Keratinocyte (primary cell): Measurements from ENCODE around the gene SLC25A13. TPM values are rescaled to one million over a fixed set of nuclear protein-coding genes. Genes with fewer than 3 reads are reported as not detected.

Experiments used
- DNase-seq: peaks from one replicate; pipeline ENCODE4 v3.0.0-alpha.2; 2011; ENCODE audit warnings: low read depth, missing footprints, low spot score
- FAIRE-seq: peaks from 2 replicates; lab custom pipeline; 2011; peaks lifted over from hg19 to GRCh38; lab: Jason Lieb, UNC
- H2AFZ ChIP-seq: 2 replicates; pipeline ENCODE4 v1.6.0; 2012; ENCODE audit warnings: low read length, control low read depth, inconsistent platforms; ENCODE audit not compliant: control insufficient read depth
- H3K27ac ChIP-seq: 2 replicates; pipeline ENCODE4 v1.5.1; 2011; ENCODE audit warnings: low read length; ENCODE audit not compliant: control insufficient read depth, insufficient read depth
- H3K27me3 ChIP-seq: 3 replicates; pipeline ENCODE4 v1.6.0; 2011; ENCODE audit warnings: low read length; ENCODE audit not compliant: control insufficient read depth, insufficient read depth; ENCODE audit errors: extremely low read depth
- H3K36me3 ChIP-seq, 2 experiments: 2 replicates in 1 of 2; 3 replicates in 1 of 2; pipeline ENCODE4 v1.5.1; 2011; ENCODE audit warnings: low read length in 2 of 2, mild to moderate bottlenecking in 1 of 2; ENCODE audit not compliant: control insufficient read depth in 2 of 2, insufficient read depth in 2 of 2; ENCODE audit errors: extremely low read depth in 1 of 2
- H3K4me1 ChIP-seq: 3 replicates; pipeline ENCODE4 v1.5.1; 2011; ENCODE audit warnings: low read length; ENCODE audit not compliant: control insufficient read depth, insufficient read depth; ENCODE audit errors: extremely low read depth
- H3K4me2 ChIP-seq: 3 replicates; pipeline ENCODE4 v1.6.0; 2011; ENCODE audit warnings: low read depth, low read length; ENCODE audit not compliant: control insufficient read depth, insufficient read depth; ENCODE audit errors: extremely low read depth
- H3K4me3 ChIP-seq, 3 experiments: fragments of 200-600 bp in 1 of 3; sonication (generic) in 1 of 3; 2 replicates in 2 of 3; 3 replicates in 1 of 3; pipeline ENCODE4 v1.5.1; 2011 to 2016; ENCODE audit warnings: low read length in 3 of 3, mild to moderate bottlenecking in 3 of 3, control low read depth in 2 of 3, inconsistent platforms in 1 of 3, low read depth in 1 of 3, mixed read lengths in 1 of 3, mixed run types in 1 of 3, moderate library complexity in 1 of 3; ENCODE audit not compliant: control insufficient read depth in 2 of 3, insufficient read depth in 2 of 3; ENCODE audit errors: extremely low read depth in 1 of 3
- H3K79me2 ChIP-seq: 2 replicates; pipeline ENCODE4 v1.6.0; 2012; ENCODE audit warnings: low read length; ENCODE audit not compliant: control insufficient read depth, insufficient read depth
- H3K9ac ChIP-seq: 3 replicates; pipeline ENCODE4 v1.6.0; 2011; ENCODE audit warnings: low read length; ENCODE audit not compliant: control insufficient read depth, insufficient read depth; ENCODE audit errors: extremely low read depth
- H3K9me1 ChIP-seq: 3 replicates; pipeline ENCODE4 v1.6.0; 2011; ENCODE audit warnings: low read length; ENCODE audit not compliant: control insufficient read depth, insufficient read depth; ENCODE audit errors: extremely low read depth
- H3K9me3 ChIP-seq: 2 replicates; pipeline ENCODE4 v1.5.1; 2012; ENCODE audit warnings: low read depth, low read length; ENCODE audit not compliant: control insufficient read depth
- H4K20me1 ChIP-seq: 3 replicates; pipeline ENCODE4 v1.6.0; 2011; ENCODE audit warnings: low read length; ENCODE audit not compliant: control insufficient read depth, insufficient read depth; ENCODE audit errors: extremely low read depth
- CTCF ChIP-seq, 3 experiments: IDR thresholded peaks in 1 of 3; conservative IDR thresholded peaks in 1 of 3; optimal IDR thresholded peaks in 1 of 3; 2 replicates in 2 of 3; 3 replicates in 1 of 3; pipeline versions ENCODE3 to v1.5.1; 2011; ENCODE audit warnings: low read length in 3 of 3, mild to moderate bottlenecking in 3 of 3, moderate library complexity in 2 of 3, control low read depth in 1 of 3, inconsistent platforms in 1 of 3; ENCODE audit not compliant: insufficient read depth in 2 of 3; ENCODE audit errors: extremely low read depth in 1 of 3
- EZH2 ChIP-seq: IDR thresholded peaks from one replicate; pipeline ENCODE4 v1.6.1; 2012; ENCODE audit warnings: inconsistent platforms, mild to moderate bottlenecking, low read length, moderate library complexity
- dilution Hi-C: fragments of 300-500 bp; cut with MboI; formaldehyde crosslinking; loops from one replicate; pipeline ENCODE4 v1.7.0; 2020; ENCODE audit warnings: low sequenced_read_pairs; ENCODE audit not compliant: extremely low pct_ligation_motif_present
- polyA plus RNA-seq, 5 experiments: library from polyadenylated mRNA; depleted of rRNA in 3 of 5; stranded (reverse) in 3 of 5; stranded (forward) in 1 of 5; unstranded in 1 of 5; fragments of >200 nt; gene quantifications; 1 replicate in 1 of 5; 2 replicates in 3 of 5; 3 replicates in 1 of 5; pipeline versions ENCODE4 v1.2.1 to v1.2.3, GENCODE V29; 2011 to 2012; ENCODE audit warnings: missing spikeins in 2 of 5, low read depth in 1 of 5, low replicate concordance in 1 of 5

SLC25A13 gene
- polyA plus RNA-seq, 1 donor (not counting 4 experiments of a cell fraction or from before 2014, with no cell fraction given), result 29.4 TPM

GRCh38 chr7:96284240-96284639, 37.7 kb downstream of the SLC25A13 start:
- Histone ChIP-seq H3K4me2 (no peak overlapping the region), H3K27me3 (no peaks in the 10 kb centered on the region), H2AFZ (no peak overlapping the region), H3K4me1 (peaks cover 9% of the 10 kb centered on the region), H3K4me3 (no peak overlapping the region), H3K27ac (no peak overlapping the region), H3K9ac (no peak overlapping the region), H4K20me1 (no peaks in the 10 kb centered on the region), H3K9me1 (no peaks in the 10 kb centered on the region), H3K79me2 (peaks cover 10% of the 10 kb centered on the region), H3K9me3 (no peaks in the 10 kb centered on the region), H3K36me3 (peaks cover 0 to 1% of the 10 kb centered on the region in 2 experiments)
- dilution Hi-C loops, result no loop called here
- FAIRE-seq (no peak), DNase-seq (no peak)
- TF ChIP-seq CTCF (optimal IDR thresholded peaks at IDR 0.05 in 1 of 3, IDR thresholded peaks at IDR 0.05 in 1 of 3, conservative IDR thresholded peaks at IDR 0.05 in 1 of 3; ENCODE audit: extremely low read depth in 1 of 3, insufficient read depth in 2 of 3, low read length in 3 of 3), result no peak
- TF ChIP-seq EZH2, result no peak

- FAIRE-seq, result no peak
Observed at GRCh38 chr7:96282835-96283234, 39.1 kb downstream of the SLC25A13 start.

More at GRCh38 chr7:96282835-96283234, 39.1 kb downstream of the SLC25A13 start:
- Histone ChIP-seq H3K4me2 (no peak overlapping the region), H3K9me1 (no peaks in the 10 kb centered on the region), H3K27ac (no peak overlapping the region), H3K36me3 (peaks cover 0 to 1% of the 10 kb centered on the region in 2 experiments), H3K27me3 (no peaks in the 10 kb centered on the region), H3K79me2 (peaks cover 10% of the 10 kb centered on the region), H3K9ac (no peak overlapping the region), H3K4me1 (peaks cover 9% of the 10 kb centered on the region), H4K20me1 (no peaks in the 10 kb centered on the region), H2AFZ (no peak overlapping the region), H3K4me3 (no peak overlapping the region), H3K9me3 (no peaks in the 10 kb centered on the region)
- no peak for TF ChIP-seq EZH2
- no peak for TF ChIP-seq CTCF (optimal IDR thresholded peaks at IDR 0.05 in 1 of 3, IDR thresholded peaks at IDR 0.05 in 1 of 3, conservative IDR thresholded peaks at IDR 0.05 in 1 of 3; ENCODE audit: extremely low read depth in 1 of 3, insufficient read depth in 2 of 3, low read length in 3 of 3)
- no peak for DNase-seq
- dilution Hi-C loops, result no loop called here
